CD4-positive, alpha-beta T cell (primary cell): Measurements from ENCODE around the gene CRYBB3. TPM values are rescaled to one million over a fixed set of nuclear protein-coding genes. Genes with fewer than 3 reads are reported as not detected.

Experiments used
- ATAC-seq: fragments of 200-7000 bp; cut with Tn5 transposase; one replicate; pipeline ENCODE4 v1.10.0; 2022; ENCODE audit warnings: mild to moderate bottlenecking; ENCODE audit not compliant: poor library complexity
- CTCF ChIA-PET: fragments of 350-600 bp; sonication (Branson Sonifier 250); formaldehyde crosslinking; loops from one replicate; lab custom pipeline; 2021; ENCODE audit warnings: antibody characterized with exemption, inconsistent platforms; lab: Charles Lee
- POLR2A ChIA-PET: fragments of 350-600 bp; sonication (Branson Sonifier 250); formaldehyde crosslinking; loops from one replicate; lab custom pipeline; 2021; ENCODE audit warnings: antibody characterized with exemption, inconsistent platforms; lab: Charles Lee
- DNase-seq, 14 experiments: peaks; one replicate each; pipeline ENCODE4 v3.0.0-alpha.2; 2013 to 2020; ENCODE audit warnings: mixed read lengths in 2 of 14
- H3K27ac ChIP-seq, 2 donors: one replicate each; pipeline versions ENCODE4 v1.5.1 to v1.7.0; 2013; ENCODE audit warnings: low read length in 2 of 2, low read depth in 1 of 2, mild to moderate bottlenecking in 1 of 2
- H3K27me3 ChIP-seq, 2 experiments: 1 replicate in 1 of 2; 2 replicates in 1 of 2; pipeline versions ENCODE4 v1.6.1 to v1.7.0; 2013; ENCODE audit warnings: low read length in 2 of 2, control low read depth in 1 of 2, mild to moderate bottlenecking in 1 of 2, moderate library complexity in 1 of 2; ENCODE audit not compliant: insufficient read depth in 2 of 2, control insufficient read depth in 1 of 2
- H3K36me3 ChIP-seq: one replicate; pipeline ENCODE4 v1.6.1; 2013; ENCODE audit warnings: low read length, control low read depth; ENCODE audit not compliant: insufficient read depth
- H3K4me1 ChIP-seq: one replicate; pipeline ENCODE4 v1.6.1; 2013; ENCODE audit warnings: low read length, control low read depth; ENCODE audit not compliant: insufficient read depth
- H3K4me3 ChIP-seq: one replicate; pipeline ENCODE4 v1.5.1; 2013; ENCODE audit warnings: mild to moderate bottlenecking, low read length, moderate library complexity
- H3K9me3 ChIP-seq, 2 experiments: 1 replicate in 1 of 2; 2 replicates in 1 of 2; pipeline versions ENCODE4 v1.6.1 to v1.7.0; 2013; ENCODE audit warnings: low read length in 2 of 2, mild to moderate bottlenecking in 2 of 2, control low read depth in 1 of 2, moderate library complexity in 1 of 2; ENCODE audit not compliant: control insufficient read depth in 1 of 2, insufficient read depth in 1 of 2
- H3K27ac Mint-ChIP-seq: one replicate; pipeline ENCODE4 v1.8.0; 2020; ENCODE audit warnings: mixed read lengths
- H3K27me3 Mint-ChIP-seq: one replicate; pipeline ENCODE4 v1.8.0; 2021; ENCODE audit warnings: mixed read lengths
- H3K36me3 Mint-ChIP-seq: one replicate; pipeline ENCODE4 v1.8.0; 2021; ENCODE audit warnings: low read depth, mixed read lengths
- H3K4me1 Mint-ChIP-seq: one replicate; pipeline ENCODE4 v1.8.0; 2021; ENCODE audit warnings: low read depth, mixed read lengths
- H3K4me3 Mint-ChIP-seq: one replicate; pipeline ENCODE4 v1.8.0; 2020; ENCODE audit warnings: mild to moderate bottlenecking, mixed read lengths
- H3K9me3 Mint-ChIP-seq: one replicate; pipeline ENCODE4 v1.8.0; 2020; ENCODE audit warnings: mixed read lengths
- CTCF ChIP-seq: fragments of 200-600 bp; IDR thresholded peaks from one replicate; pipeline ENCODE4 v1.8.0; 2022; ENCODE audit warnings: antibody characterized with exemption, mild to moderate bottlenecking
- intact Hi-C, 2 experiments: fragments of 100-400 bp; cut with DNase I in 1 of 2; cut with micrococcal nuclease in 1 of 2; formaldehyde crosslinking; loops; one replicate each; pipeline versions ENCODE4 v1.15.1 to v1.9.0; 2023 to 2025; cut with DNase I, micrococcal nuclease
- total RNA-seq, 174 experiments: library from RNA in 2 of 174; stranded (reverse) in 2 of 174; gene quantifications; one replicate each; pipeline ENCODE4 v1.2.3 and lab custom pipeline; 2021 to 2026

CRYBB3 gene
- total RNA-seq, 2 experiments from 2014 or later: not detected

DNA sequence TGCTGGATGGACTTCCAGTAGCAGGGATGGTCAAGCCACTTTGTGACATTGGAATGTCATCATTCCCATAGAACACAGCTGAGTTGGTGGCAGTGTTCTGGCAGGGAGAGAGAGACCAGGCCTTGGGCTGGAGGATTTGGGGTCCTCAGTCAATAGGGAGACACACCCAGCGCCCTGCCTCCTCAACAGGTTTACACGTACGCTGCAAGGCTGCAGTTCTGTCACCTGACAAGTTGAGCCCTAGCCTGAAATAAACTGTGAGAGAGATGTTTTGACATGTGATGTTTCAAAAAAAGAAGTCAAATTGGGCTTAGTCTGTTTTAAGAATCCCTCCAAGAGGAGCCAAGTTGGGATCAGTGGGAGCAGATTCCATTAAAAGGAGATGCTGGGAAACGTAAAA is 42.9 kb upstream of the CRYBB3 start:
- CTCF ChIA-PET: no interaction called here
- POLR2A ChIA-PET: no interaction called here
- H3K4me3 Mint-ChIP-seq: no peak overlapping the region
- H3K9me3 ChIP-seq: no peaks in the 10 kb centered on the region
- peaks cover 4% of the 10 kb centered on the region for H3K36me3 Mint-ChIP-seq
- no peaks in the 10 kb centered on the region for H3K4me1 Mint-ChIP-seq
- H3K4me1 ChIP-seq: no peaks in the 10 kb centered on the region
- no peaks in the 10 kb centered on the region for H3K27me3 Mint-ChIP-seq
- no peak overlapping the region for H3K4me3 ChIP-seq
- no peak overlapping the region for H3K27ac ChIP-seq
- intact Hi-C loops: no loop called here
- TF ChIP-seq CTCF: no peak
- no peak overlapping the region for H3K27ac Mint-ChIP-seq
- H3K9me3 Mint-ChIP-seq: no peaks in the 10 kb centered on the region
- no peak for ATAC-seq
- no peaks in the 10 kb centered on the region for H3K36me3 ChIP-seq
- H3K27me3 ChIP-seq: no peaks in the 10 kb centered on the region
- DNase-seq: no peak

DNA sequence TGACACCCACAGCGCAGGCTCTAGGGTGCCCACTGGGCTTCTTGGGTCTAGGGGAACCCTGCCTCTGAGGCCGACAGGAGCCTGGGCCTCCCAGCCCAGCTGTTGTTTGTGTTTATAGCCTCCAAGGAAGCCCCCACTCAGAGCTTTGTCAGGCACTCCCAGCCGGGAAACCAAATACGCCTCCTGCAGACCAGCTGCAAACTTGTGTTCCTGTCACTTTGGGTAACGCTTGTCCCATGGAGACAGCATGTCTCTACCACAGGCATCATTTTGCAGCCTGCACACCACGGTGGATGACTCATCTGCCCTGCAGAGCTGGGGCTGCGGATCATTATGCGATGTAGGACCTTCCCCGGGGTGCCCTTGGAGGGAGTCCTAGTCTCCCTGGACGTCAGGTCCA is 40.6 kb upstream of the CRYBB3 start:
- no peaks in the 10 kb centered on the region for H3K27me3 ChIP-seq
- H3K36me3 ChIP-seq: no peaks in the 10 kb centered on the region
- no peaks in the 10 kb centered on the region for H3K27me3 Mint-ChIP-seq
- no peak for ATAC-seq
- no peaks in the 10 kb centered on the region for H3K4me1 Mint-ChIP-seq
- H3K27ac ChIP-seq: no peak overlapping the region
- H3K36me3 Mint-ChIP-seq: peaks cover 4% of the 10 kb centered on the region
- ChIA-PET CTCF (no interaction called here), POLR2A (no interaction called here)
- TF ChIP-seq CTCF: no peak
- no peaks in the 10 kb centered on the region for H3K9me3 Mint-ChIP-seq
- peak in 1 of 14 experiments; percentile 14 for DNase-seq
- H3K27ac Mint-ChIP-seq: no peak overlapping the region
- no peaks in the 10 kb centered on the region for H3K4me1 ChIP-seq
- H3K9me3 ChIP-seq: no peaks in the 10 kb centered on the region
- no peak overlapping the region for H3K4me3 Mint-ChIP-seq
- intact Hi-C loops: no loop called here
- no peak overlapping the region for H3K4me3 ChIP-seq

DNA sequence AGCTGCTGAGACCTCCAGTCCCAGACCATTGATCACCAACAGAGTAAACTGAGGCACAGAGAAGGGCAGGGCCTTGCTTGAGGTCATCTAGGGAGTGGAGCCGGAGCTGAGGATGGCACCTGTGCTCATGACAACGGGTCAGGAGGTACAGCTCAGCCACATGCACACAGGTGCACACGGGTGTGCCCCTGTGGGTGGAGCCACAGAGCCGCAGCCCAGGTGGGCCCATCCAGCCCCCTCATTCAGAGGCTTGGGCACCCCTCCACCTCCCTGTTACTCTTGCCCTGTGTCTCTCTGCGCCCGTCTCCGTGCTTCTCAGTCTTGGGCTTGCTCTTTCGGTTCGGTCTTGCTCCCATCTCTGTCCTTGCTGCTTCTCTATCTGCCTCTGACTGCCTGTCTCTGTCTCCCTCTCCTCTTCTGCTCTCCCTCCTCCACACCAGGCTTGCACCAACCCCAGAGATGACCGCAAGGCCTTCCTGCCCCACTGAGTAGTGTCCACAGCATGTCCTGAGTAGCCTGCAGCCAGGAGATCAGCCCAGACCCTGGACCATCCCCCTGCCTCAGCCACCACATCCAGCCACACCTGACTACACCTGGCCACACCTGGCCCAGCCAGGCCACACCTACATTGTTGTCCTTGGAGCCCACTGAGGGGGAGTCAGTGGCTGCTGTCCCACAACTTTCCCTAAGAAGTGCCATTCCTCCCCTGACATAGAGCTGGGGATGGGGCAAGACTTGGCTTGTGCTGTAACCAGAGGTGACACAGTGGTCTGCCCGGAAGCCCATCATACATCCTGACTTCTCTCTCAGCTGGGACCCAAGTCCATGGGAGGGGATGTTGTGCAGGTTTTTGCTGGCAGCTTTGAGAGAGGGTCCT is 39.3 kb upstream of the CRYBB3 start:
- no peaks in the 10 kb centered on the region for H3K27me3 Mint-ChIP-seq
- H3K27ac Mint-ChIP-seq: no peak overlapping the region
- Histone ChIP-seq H3K9me3 (no peaks in the 10 kb centered on the region), H3K4me3 (no peak overlapping the region), H3K27ac (no peak overlapping the region), H3K4me1 (no peaks in the 10 kb centered on the region), H3K27me3 (no peaks in the 10 kb centered on the region), H3K36me3 (no peaks in the 10 kb centered on the region)
- H3K9me3 Mint-ChIP-seq: no peaks in the 10 kb centered on the region
- intact Hi-C loops: loop anchor here in 1 of 2 experiments (10.0 kb wide), 1 partner anchor 46 kb away; no protein-coding TSS in a partner anchor
- TF ChIP-seq CTCF: no peak
- DNase-seq: no peak
- ChIA-PET CTCF (interaction anchor here (0.8 kb wide), 1 partner anchor 103 kb away, joined by 3 read pairs; no protein-coding TSS in a partner anchor), POLR2A (no interaction called here)
- no peak overlapping the region for H3K4me3 Mint-ChIP-seq
- ATAC-seq: no peak
- peaks cover 4% of the 10 kb centered on the region for H3K36me3 Mint-ChIP-seq
- H3K4me1 Mint-ChIP-seq: no peaks in the 10 kb centered on the region
